ENCODE measurements around the gene NHS.

DNA sequence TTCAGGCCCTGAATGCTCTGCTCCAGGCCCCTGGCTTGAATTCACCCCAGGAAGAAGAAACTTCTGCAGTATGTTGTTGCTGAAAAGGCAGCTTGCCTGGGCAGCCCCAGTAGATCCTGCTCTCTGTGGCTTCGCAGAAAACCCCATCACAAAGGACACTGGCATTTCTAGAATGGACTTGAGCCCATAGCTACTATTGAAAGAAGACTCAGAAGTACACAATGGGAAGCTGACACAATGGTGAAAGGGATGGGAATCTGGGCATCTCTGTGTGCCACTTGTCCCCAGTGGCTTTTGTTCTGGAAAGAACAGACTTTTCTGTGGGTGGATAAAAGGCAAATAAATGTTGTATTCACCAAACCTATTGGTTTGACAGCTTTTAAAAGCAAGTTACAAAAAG, 294.9 kb downstream of the NHS start:
- no peak for TF ChIP-seq CTCF (IDR thresholded peaks at IDR 0.05)
- TF ChIP-seq EZH2 (IDR thresholded peaks at IDR 0.05), result no peak

All from neural progenitor cell (in vitro differentiated cells).